ENCODE measurements around the gene DGLUCY. TPM values are rescaled to one million over a fixed set of nuclear protein-coding genes. Genes with fewer than 3 reads are reported as not detected.
A peak's percentile ranks its signal among the peaks of the same experiment; 100 is the strongest.
"Not testable (repeated sequence)": the region's sequence is repeated elsewhere in the genome, so short reads cannot be mapped to it uniquely, and the experiment has no call there.

Gene DGLUCY
- total RNA-seq, 1 donor from 2014 or later: 28.1 TPM

GRCh38 chr14:91173221-91173670, 59.4 kb downstream of the DGLUCY start:
- H3K27me3 Mint-ChIP-seq: no peaks in the 10 kb centered on the region
- peaks cover 17% of the 10 kb centered on the region for H3K4me1 Mint-ChIP-seq
- H3K36me3 Mint-ChIP-seq (ENCODE audit: low read depth): peaks cover 31% of the 10 kb centered on the region
- intact Hi-C loops (cut with micrococcal nuclease): loop anchor here (1.0 to 5.0 kb wide), 3 partner anchors 36 to 270 kb away; partner anchors contain the start of gene RPS6KA5
- no peaks in the 10 kb centered on the region for H3K9me3 Mint-ChIP-seq
- H3K27ac Mint-ChIP-seq: peak overlapping the region; percentile 11
- peak; percentile 92 for DNase-seq
- no peak overlapping the region for H3K4me3 Mint-ChIP-seq

- H3K36me3 Mint-ChIP-seq (ENCODE audit: low read depth): peaks cover 27% of the 10 kb centered on the region
- H3K27ac Mint-ChIP-seq: no peak overlapping the region
These were observed 60.0 kb downstream of the DGLUCY start for GRCh38 chr14:91173904-91174303.

GRCh38 chr14:91175291-91176201, 61.7 kb downstream of the DGLUCY start:
- no peaks in the 10 kb centered on the region for H3K27me3 Mint-ChIP-seq
- H3K4me3 Mint-ChIP-seq: no peak overlapping the region
- intact Hi-C loops (cut with micrococcal nuclease): loop anchor here (2.0 kb wide), 2 partner anchors 53 to 87 kb away; no protein-coding TSS in a partner anchor
- H3K27ac Mint-ChIP-seq: no peak overlapping the region
- peaks cover 29% of the 10 kb centered on the region for H3K36me3 Mint-ChIP-seq (ENCODE audit: low read depth)
- DNase-seq: no peak
- H3K9me3 Mint-ChIP-seq: no peaks in the 10 kb centered on the region
- H3K4me1 Mint-ChIP-seq: peaks cover 17% of the 10 kb centered on the region

More at GRCh38 chr14:91173904-91174303, 60.0 kb downstream of the DGLUCY start:
- DNase-seq: no peak
- Mint-ChIP-seq H3K9me3 (no peaks in the 10 kb centered on the region), H3K4me3 (no peak overlapping the region), H3K4me1 (peaks cover 17% of the 10 kb centered on the region), H3K27me3 (no peaks in the 10 kb centered on the region)
- intact Hi-C loops (cut with micrococcal nuclease): loop anchor here (1.0 to 5.0 kb wide), 3 partner anchors 37 to 271 kb away; partner anchors contain the start of gene RPS6KA5

- peaks cover 40% of the 10 kb centered on the region for H3K36me3 Mint-ChIP-seq (ENCODE audit: low read depth)
- no peaks in the 10 kb centered on the region for H3K9me3 Mint-ChIP-seq
- intact Hi-C loops (cut with micrococcal nuclease): loop anchor here (1.0 to 2.0 kb wide), 5 partner anchors 17 to 109 kb away; no protein-coding TSS in a partner anchor
- H3K27ac Mint-ChIP-seq: peak overlapping the region; percentile 93
- peak; percentile 91 for DNase-seq
- H3K4me1 Mint-ChIP-seq: peaks cover 17% of the 10 kb centered on the region
- H3K4me3 Mint-ChIP-seq: no peak overlapping the region
- H3K27me3 Mint-ChIP-seq: no peaks in the 10 kb centered on the region
These were observed 63.5 kb downstream of the DGLUCY start for GRCh38 chr14:91177073-91178034.

GRCh38 chr14:91180611-91181010, 66.7 kb downstream of the DGLUCY start:
- no peak overlapping the region for H3K4me3 Mint-ChIP-seq
- H3K36me3 Mint-ChIP-seq (ENCODE audit: low read depth): peaks cover 36% of the 10 kb centered on the region
- H3K27ac Mint-ChIP-seq: no peak overlapping the region
- intact Hi-C loops (cut with micrococcal nuclease): no loop called here
- DNase-seq: no peak
- no peaks in the 10 kb centered on the region for H3K27me3 Mint-ChIP-seq
- H3K4me1 Mint-ChIP-seq: peaks cover 12% of the 10 kb centered on the region
- no peaks in the 10 kb centered on the region for H3K9me3 Mint-ChIP-seq

- H3K4me1 Mint-ChIP-seq; H3K9me3 Mint-ChIP-seq; H3K27ac Mint-ChIP-seq; DNase-seq; intact Hi-C loops (cut with micrococcal nuclease); H3K27me3 Mint-ChIP-seq; H3K4me3 Mint-ChIP-seq: not testable (repeated sequence)
- peaks cover 38% of the 10 kb centered on the region for H3K36me3 Mint-ChIP-seq (ENCODE audit: low read depth)
These were observed 68.9 kb downstream of the DGLUCY start for GRCh38 chr14:91182753-91183152.

GRCh38 chr14:91184559-91184958, 70.7 kb downstream of the DGLUCY start:
- no peak overlapping the region for H3K4me3 Mint-ChIP-seq
- peaks cover 49% of the 10 kb centered on the region for H3K36me3 Mint-ChIP-seq (ENCODE audit: low read depth)
- H3K27me3 Mint-ChIP-seq: no peaks in the 10 kb centered on the region
- no peaks in the 10 kb centered on the region for H3K9me3 Mint-ChIP-seq
- H3K4me1 Mint-ChIP-seq: no peaks in the 10 kb centered on the region
- no peak for DNase-seq
- H3K27ac Mint-ChIP-seq: no peak overlapping the region
- intact Hi-C loops (cut with micrococcal nuclease): no loop called here

GRCh38 chr14:91185721-91186120, 71.8 kb downstream of the DGLUCY start:
- Mint-ChIP-seq H3K27ac (no peak overlapping the region), H3K4me1 (no peaks in the 10 kb centered on the region), H3K9me3 (no peaks in the 10 kb centered on the region), H3K27me3 (no peaks in the 10 kb centered on the region), H3K36me3 (ENCODE audit: low read depth) (peaks cover 55% of the 10 kb centered on the region), H3K4me3 (no peak overlapping the region)
- no peak for DNase-seq
- intact Hi-C loops (cut with micrococcal nuclease): no loop called here

- intact Hi-C loops (cut with micrococcal nuclease): no loop called here
- peaks cover 57% of the 10 kb centered on the region for H3K36me3 Mint-ChIP-seq (ENCODE audit: low read depth)
- no peak overlapping the region for H3K4me3 Mint-ChIP-seq
- H3K9me3 Mint-ChIP-seq: no peaks in the 10 kb centered on the region
- peaks cover 3% of the 10 kb centered on the region for H3K4me1 Mint-ChIP-seq
- no peaks in the 10 kb centered on the region for H3K27me3 Mint-ChIP-seq
- no peak for DNase-seq
- H3K27ac Mint-ChIP-seq: peak overlapping the region; percentile 51
These were observed 72.7 kb downstream of the DGLUCY start for GRCh38 chr14:91186515-91187066.

- no peaks in the 10 kb centered on the region for H3K9me3 Mint-ChIP-seq
- no peak overlapping the region for H3K4me3 Mint-ChIP-seq
- no peaks in the 10 kb centered on the region for H3K27me3 Mint-ChIP-seq
- peaks cover 60% of the 10 kb centered on the region for H3K36me3 Mint-ChIP-seq (ENCODE audit: low read depth)
- intact Hi-C loops (cut with micrococcal nuclease): no loop called here
- peaks cover 6% of the 10 kb centered on the region for H3K4me1 Mint-ChIP-seq
- peak overlapping the region; percentile 51 for H3K27ac Mint-ChIP-seq
- no peak for DNase-seq
These were observed 73.4 kb downstream of the DGLUCY start for GRCh38 chr14:91187271-91187670.

- intact Hi-C loops (cut with micrococcal nuclease): no loop called here
- peaks cover 24% of the 10 kb centered on the region for H3K4me1 Mint-ChIP-seq
- no peaks in the 10 kb centered on the region for H3K27me3 Mint-ChIP-seq
- DNase-seq: no peak
- H3K9me3 Mint-ChIP-seq: no peaks in the 10 kb centered on the region
- H3K36me3 Mint-ChIP-seq (ENCODE audit: low read depth): peaks cover 65% of the 10 kb centered on the region
- H3K27ac Mint-ChIP-seq: no peak overlapping the region
- no peak overlapping the region for H3K4me3 Mint-ChIP-seq
These were observed 77.0 kb downstream of the DGLUCY start for GRCh38 chr14:91190853-91191252.

GRCh38 chr14:91193069-91193468, 79.2 kb downstream of the DGLUCY start:
- H3K27ac Mint-ChIP-seq: no peak overlapping the region
- no peaks in the 10 kb centered on the region for H3K27me3 Mint-ChIP-seq
- peaks cover 67% of the 10 kb centered on the region for H3K36me3 Mint-ChIP-seq (ENCODE audit: low read depth)
- intact Hi-C loops (cut with micrococcal nuclease): no loop called here
- H3K9me3 Mint-ChIP-seq: no peaks in the 10 kb centered on the region
- no peak overlapping the region for H3K4me3 Mint-ChIP-seq
- peaks cover 39% of the 10 kb centered on the region for H3K4me1 Mint-ChIP-seq
- no peak for DNase-seq

- peaks cover 72% of the 10 kb centered on the region for H3K36me3 Mint-ChIP-seq (ENCODE audit: low read depth)
- DNase-seq: no peak
- H3K9me3 Mint-ChIP-seq: no peaks in the 10 kb centered on the region
- no peak overlapping the region for H3K4me3 Mint-ChIP-seq
- H3K4me1 Mint-ChIP-seq: peaks cover 54% of the 10 kb centered on the region
- no peaks in the 10 kb centered on the region for H3K27me3 Mint-ChIP-seq
- intact Hi-C loops (cut with micrococcal nuclease): no loop called here
- no peak overlapping the region for H3K27ac Mint-ChIP-seq
These were observed 82.0 kb downstream of the DGLUCY start for GRCh38 chr14:91195881-91196280.

Measured in activated CD4-positive, alpha-beta T cell treated with anti-CD3 and anti-CD28 coated beads, Interleukin-2, amount 10 ng/mL, durations not matched to agents 24 days and 14 days (primary cell).